GM18861 (cell line): ENCODE measurements around the gene VILL.

Experiments
- ATAC-seq: cut with Tn5 transposase; IDR thresholded peaks from one replicate; pipeline ENCODE4 v1.9.1; 2021; ENCODE audit not compliant: unreplicated experiment

VILL gene

GRCh38 chr3:38016410-38016809, 25.8 kb downstream of the VILL start:
- ATAC-seq = no peak

DNA sequence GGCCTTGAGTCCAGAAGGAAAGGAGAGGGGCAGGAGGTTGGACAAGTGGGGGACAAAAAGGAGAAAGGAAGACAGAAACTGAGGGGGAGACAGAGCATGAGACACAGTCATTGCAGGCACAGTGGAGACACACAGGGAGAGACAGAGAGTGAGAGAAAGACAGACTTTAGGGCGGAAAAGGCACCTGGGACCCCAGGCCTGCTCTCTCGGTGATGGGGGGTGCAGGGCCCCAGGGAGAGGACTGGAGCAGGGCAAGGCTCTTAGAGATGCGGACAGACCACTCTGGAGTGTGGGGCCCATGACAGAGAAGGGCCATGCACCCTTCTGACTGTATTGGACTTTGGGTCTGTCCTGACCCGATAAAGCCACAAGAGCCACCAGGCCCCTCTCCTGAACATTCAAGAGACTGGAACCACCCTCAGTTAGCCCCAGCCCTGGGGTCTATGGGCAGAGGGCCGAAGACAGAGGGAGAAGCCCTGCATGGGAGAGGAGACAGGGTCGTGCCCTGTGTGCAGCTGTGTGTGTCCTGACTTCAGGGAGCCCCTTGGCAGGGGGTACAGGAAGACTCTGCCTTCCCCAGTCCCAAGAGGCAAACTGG, 26.4 kb downstream of the VILL start:
- ATAC-seq = no peak

GRCh38 chr3:38017445-38018295, 27.1 kb downstream of the VILL start:
- no peak for ATAC-seq

- no peak for ATAC-seq
Observed at GRCh38 chr3:38018296-38019266, 28.0 kb downstream of the VILL start.

- ATAC-seq = no peak
Observed at GRCh38 chr3:38019658-38020341, 29.2 kb downstream of the VILL start.

- ATAC-seq = no peak
Observed at GRCh38 chr3:38020342-38020726, 29.7 kb downstream of the VILL start.

DNA sequence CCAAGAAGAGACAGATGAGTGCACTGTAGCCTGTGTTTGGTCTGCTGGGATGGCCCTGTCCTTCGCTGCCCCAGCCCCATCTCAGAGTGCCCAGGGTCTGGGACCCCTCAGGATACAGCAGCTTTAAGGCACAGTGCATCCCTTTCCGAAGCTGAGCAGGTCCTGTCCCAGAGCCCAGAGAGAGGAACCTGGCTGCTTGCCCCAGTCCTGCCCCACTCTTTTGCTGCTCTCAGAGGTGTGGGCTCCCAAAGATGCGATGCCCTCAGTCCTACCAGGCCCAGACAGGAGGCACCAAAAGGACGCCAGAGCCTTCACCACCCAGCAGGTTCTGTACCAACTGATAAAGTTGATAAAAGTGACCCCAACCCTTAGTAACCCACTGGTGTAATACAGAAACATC, 30.6 kb downstream of the VILL start:
- ATAC-seq = no peak

DNA sequence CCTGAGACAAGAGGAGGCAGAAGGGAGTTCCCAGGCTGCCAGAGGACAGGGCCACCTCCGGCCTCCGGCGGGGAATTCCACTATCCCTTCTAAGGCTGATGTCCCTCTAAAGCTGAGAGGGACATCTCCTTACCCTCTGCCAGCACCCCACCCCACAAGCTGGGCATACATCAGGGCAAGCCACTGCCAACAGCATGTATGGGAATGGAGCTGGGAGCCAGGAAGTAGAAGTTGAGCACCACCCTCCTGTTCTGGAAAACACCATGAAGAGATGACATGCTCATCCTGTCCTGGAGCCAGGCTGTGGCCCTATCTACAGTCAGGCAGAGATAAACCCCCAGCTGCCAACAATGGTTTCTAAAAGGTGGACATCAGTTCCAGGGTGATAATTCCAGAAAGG, 31.7 kb downstream of the VILL start:
- ATAC-seq = no peak

DNA sequence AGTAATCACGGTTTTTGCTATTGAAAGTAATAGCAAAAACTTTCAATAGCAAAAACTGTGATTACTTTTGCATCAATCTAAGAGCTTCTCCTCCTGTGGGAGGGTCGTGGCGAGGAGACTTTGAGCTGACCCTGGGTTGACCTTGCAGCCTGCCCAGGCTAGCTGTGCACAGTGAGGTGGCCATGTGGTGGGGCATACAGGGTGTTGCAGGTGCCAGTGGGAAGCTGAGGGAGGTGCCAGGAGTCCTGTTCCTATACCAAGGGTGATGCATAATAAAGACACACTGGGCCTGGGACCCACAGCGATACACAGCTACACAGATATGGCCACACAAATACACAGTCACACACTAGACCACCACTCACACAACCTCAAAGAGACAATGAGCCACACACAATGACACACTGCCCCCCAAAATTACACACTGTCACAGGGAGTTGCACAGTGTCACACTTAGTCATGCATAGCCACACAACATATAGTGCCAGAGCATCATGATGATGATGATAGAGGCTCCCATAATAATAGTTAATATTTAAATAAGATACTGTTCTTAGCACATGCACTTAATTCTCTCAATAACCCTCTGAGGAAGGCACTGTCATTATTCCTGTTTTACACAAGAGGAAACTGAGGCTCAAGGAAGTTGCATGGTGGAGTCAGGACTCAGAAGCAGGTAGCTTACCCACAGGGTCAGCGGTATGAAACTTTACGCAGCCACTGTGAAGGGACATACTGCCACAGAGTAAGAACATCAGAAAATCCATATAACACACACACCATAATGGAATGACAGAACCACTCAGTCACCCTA, 32.5 kb downstream of the VILL start:
- ATAC-seq = no peak

GRCh38 chr3:38026856-38027255, 36.3 kb downstream of the VILL start:
- ATAC-seq = no peak

- no peak for ATAC-seq
Observed at GRCh38 chr3:38027466-38028465, 37.2 kb downstream of the VILL start.

DNA sequence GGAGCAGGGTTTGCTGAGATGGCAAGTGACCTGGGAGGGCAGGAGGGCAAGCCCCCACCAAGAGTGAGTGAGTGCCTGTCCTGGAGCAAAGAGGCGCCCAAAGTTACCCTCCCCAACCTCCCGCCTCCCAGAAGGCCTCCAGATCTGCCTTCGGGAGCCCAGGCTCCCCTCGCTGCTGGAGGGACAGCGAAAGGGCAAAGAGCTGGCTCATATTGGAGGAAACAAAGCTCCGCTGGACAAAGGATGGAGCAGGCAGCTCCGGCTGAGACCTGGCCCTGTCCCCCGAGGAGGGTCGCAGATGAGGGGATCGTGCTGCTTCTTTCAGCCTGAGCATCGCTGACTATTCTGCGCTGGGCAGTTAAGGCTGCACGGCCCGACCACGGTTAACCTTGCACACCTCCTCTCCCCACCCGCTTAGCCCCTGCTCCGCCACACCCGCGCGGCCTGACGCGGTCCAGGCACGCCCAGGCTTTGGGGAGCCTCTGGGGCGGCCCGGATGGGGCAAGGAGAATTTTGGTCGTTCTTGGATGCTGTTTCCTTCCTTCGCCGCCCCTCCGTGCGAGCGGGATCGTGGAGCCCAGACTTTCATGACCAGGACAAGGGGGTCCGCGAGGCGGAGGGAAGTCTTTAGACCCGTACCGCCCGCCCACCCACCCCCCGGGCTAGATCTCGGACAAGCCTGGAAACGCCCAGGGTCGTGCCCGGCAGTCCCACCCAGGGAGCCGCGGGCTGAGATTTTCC, 38.2 kb downstream of the VILL start:
- ATAC-seq = no peak

DNA sequence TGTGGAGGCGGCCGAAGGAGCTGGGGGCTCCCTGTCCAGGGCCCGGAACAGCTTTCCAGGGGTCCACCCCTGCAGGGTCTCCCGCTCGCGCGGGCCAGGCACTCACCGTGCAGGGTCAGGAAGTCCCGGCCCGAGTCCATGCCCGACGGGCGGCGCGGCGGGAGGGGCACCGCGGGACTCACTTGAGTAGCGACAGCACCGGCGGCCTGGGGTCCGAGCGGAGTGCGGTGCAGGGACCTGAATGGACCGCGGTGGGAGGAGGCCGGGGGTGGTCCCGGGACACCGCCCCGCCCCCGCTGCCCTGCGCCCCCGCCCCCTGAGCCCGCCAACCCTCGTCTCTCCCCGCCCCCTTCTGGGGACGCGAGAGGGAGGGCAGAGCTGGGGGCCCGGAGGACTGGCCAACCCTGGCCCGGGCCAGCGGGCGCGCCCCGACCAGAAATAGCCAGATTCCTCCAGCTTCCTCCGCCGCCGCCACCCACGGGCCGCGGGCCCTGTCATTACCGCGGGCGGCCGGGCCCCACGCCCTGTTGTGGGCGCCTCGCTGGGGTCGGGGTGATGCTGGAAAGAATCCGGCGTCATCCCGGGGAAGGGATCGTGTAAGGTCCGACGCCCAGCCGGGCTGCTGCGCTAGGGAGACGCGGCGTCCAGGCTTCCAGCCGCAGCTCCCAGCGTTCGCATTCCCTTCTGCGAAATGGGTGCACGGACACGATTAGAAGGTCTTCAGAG, 39.0 kb downstream of the VILL start, which contains the start of gene PLCD1:
PLCD1 (minus strand) TSS at position 243 of the 726 bp plus-strand sequence; CDS start at position 140, 103 bp downstream.
- no peak for ATAC-seq

DNA sequence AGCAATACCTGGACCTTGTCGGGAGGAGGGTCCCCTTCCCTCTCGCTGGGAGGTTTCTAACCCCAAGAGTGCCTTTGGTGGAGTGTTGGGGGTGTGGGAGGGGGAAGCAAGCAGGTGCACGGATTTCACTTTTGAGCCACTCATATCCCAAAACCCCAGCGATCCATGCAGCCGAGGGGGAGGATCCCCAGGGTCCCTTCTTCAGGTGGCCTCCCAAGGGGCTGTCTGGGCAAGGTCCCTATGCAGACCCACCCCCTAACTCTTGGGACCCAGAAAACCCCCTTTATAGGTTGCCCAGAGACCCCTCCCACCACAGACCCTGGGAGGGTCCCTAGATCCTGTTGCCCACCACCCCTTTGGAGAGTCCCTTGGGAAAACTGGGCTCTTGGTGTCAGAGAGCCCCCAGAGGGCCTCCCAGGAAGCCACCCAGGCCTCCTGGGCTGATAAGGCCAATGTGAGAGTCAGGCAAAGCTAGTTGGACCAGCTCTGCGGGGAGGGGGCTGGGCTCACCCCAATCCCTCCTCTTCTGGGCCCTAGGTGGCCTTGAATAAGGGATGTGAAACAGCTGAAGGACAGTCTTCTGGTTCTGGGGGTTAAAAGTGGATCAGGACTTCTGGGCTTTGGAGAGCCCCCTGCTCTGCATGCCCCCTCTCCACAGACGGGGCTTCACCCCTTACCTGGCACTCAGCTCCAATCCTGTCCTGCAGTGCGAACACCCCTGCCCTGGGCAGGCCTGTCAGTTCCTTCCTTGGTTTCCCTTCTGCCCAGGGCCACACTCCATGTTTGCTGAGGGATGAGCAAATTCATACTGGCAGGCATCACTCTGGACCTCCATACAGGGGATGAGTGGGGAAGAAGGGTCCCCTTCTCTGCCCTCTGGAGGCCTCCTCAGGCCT, 39.8 kb downstream of the VILL start:
- ATAC-seq = no peak

DNA sequence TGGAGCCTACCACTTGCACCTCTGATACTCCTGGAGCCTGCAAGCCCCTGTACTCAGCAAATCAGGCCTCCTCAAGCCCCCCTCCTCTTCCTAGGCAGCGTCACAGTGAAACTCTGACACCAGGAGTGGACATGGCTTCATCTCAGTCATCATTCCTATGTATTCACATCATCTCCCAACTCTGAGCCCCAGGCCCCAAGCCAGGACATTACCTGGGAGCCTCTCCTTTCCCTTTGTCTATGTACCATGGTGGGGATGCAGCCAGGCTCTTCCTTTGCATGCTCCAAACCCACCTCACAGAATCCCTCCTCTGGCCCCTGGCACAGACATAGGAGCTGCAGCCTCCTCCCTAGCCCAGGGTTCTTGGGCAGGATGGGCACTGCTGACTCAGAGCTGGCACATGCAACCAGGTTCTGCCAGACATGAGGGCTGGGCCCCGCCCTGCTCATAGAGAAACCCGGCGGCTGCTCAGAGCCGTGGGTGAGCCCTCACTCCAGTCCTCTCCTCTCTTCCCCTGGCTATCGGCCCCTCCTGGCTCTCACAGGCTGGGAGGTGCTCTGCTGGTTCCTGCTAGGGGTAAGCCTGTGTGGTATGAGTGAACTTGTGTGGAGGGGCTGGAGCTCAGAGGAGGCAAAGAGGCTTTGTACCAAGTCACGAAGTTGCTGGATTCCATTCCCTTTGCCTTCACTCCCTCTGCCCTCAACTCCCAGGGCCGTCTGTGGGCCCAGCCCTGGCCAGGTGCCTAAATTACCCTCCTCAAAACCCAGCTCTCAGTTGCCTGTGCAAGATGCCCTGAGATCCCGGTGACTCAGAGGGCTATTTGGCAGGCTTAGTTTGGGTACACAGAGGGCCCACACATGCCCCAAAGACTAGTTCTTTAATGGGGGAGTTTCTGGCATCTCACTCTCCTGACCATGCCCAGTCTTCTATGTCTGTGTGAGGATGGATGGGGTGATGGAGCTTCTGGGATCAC, 40.7 kb downstream of the VILL start:
- ATAC-seq = no peak
